Measurements from ENCODE around the gene PIGL.
"Not testable (repeated sequence)": the region's sequence is repeated elsewhere in the genome, so short reads cannot be mapped to it uniquely, and the experiment has no call there.

Gene PIGL

GRCh38 chr17:16217002-16217635 is at the start of gene PIGL:
Gene PIGL, plus strand, starts transcription at chr17:16217210. Its CDS starts 17 bp downstream, at chr17:16217227.
- DNase-seq (ENCODE audit: low read depth in 2 of 2): peak; percentile 82

DNA sequence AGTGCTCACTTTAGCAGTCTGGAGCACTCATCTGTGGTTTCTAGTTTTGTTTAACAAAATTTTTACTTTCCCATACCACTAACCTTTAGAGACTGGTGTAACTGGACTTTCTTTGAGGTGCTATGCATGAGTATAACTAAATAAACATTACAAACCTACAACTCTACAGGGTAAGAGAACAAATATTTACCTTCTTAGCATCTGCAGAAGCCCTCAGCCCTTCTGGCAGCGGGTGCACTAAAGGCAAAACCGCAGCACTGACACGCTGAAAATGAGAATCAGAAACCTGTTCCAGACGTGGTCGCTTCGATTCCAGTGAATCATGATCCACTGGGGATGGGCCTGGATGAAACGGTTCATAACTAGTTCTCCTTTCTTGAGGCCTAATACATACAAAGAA is 45.4 kb upstream of the PIGL start:
- DNase-seq (ENCODE audit: low read depth in 2 of 2): no peak

DNA sequence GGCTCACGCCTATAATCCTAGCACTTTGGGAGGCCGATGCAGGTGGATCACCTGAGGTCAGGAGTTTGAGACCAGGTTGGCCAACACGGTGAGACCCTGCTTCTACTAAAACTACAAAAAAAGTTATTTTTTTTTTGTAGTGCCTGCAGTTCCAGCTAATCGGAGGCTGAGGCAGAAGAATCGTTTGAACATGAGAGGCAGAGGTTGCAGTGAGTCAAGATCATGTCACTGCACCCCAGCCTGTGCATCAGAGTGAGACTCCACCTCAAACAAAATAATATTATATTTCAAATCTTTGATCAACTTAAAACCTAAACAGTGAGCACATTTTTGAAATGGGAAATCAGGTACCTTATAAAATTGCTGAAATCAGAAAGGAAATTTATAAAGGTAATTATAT is 38.2 kb upstream of the PIGL start:
- DNase-seq (ENCODE audit: low read depth in 2 of 2): no peak

GRCh38 chr17:16181581-16181980 is 35.4 kb upstream of the PIGL start:
- DNase-seq (ENCODE audit: low read depth in 2 of 2): no peak

- DNase-seq (ENCODE audit: low read depth in 2 of 2): no peak
Observed at GRCh38 chr17:16187642-16188041, 29.4 kb upstream of the PIGL start.

DNA sequence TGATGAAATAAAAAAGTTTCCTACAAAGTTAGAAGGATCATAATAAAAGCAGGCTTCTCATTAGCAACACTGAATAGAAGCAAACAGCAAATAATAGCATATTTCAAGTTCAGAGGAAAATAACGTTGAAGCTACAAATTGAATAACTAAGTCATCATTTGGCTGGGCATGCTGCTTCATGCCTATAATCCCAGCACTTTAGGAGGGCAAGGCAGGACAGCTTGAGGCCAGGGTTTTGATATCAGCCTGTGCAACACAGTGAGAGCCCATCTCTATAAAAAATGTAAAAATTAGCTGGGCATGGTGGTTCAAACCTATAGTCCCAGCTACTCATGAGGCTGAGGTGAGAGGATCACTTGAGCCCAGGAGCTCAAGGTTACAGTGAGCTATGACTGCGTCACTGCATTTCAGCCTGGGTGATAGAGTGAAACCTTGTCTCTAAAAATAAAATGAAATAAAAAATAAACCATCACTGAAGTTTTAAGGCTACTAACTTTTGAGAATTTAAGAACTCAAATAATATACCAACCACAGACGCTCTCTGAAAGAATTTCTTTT is 27.1 kb upstream of the PIGL start:
- DNase-seq (ENCODE audit: low read depth in 2 of 2): no peak

DNA sequence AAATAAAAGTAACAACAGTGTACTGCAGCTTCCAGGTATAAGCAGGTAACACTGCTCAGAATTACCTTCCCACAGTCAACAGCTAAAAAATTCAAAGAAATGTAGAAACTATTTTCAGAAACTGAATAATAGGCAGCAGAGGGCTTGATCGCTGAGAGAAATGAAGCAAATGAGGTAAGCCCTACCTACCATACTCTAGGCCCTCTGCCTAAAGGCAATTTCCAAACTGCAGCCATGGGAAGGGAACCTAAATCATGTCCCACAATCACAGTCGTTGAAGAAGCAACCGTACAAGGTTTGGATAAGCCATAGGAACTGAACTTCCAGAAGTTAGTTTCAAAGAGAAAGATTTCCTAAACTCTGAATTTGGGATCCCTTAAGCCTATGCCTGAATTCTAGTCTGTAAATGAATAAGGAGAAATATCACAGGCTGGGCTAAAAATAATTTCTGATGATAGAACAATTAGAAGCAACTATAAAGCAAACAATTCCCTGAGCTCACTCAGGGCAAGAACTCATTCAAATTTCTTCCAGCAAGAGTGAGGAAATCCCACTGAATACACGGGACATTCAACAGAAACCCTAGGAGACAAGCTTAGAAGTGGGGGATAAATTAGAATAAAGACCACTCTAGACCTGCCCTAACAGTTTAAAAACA is 26.2 kb upstream of the PIGL start:
- DNase-seq (ENCODE audit: low read depth in 2 of 2): no peak

DNA sequence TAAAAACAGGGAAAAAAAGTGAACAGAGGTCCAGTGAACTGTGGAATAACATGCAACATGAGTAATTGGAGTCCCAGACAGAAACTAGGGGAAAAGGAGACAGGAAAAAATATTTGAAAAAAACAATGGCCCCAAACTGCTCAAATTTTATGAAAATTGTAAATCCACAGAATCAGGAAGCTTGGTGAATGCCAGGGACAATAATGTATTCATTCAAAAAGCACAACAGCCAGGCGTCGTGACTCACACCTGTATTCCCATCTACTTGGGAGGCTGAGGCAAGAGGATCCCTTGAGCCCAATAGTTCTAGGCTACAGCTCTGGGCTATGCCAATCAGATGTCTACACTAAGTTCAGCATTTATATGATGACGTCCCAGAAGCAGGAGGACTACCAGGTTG is 25.4 kb upstream of the PIGL start:
- DNase-seq (ENCODE audit: low read depth in 2 of 2): no peak

GRCh38 chr17:16194307-16194835 is 22.6 kb upstream of the PIGL start:
- DNase-seq (ENCODE audit: low read depth in 2 of 2): not testable (repeated sequence)

GRCh38 chr17:16197276-16197675 is 19.7 kb upstream of the PIGL start:
- no peak for DNase-seq (ENCODE audit: low read depth in 2 of 2)

DNA sequence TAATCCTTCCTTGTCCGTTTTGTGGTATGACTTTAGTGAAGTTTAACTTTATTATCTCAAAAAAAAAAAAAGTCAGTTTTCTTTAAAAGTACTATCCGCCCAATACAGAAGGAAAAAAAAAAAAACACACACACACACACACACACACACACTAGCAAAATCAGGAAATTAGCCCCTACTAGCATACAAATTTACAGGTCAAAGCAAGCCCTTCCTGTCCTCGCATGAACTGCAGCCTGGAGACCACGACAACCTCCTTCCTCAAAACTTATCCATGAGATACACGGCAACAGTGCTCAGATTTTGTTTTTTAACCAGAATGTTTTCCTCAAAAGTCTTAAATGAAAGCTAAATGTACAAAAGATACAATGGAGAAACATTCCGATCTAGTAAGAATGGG is 17.9 kb upstream of the PIGL start:
- no peak for DNase-seq (ENCODE audit: low read depth in 2 of 2)

GRCh38 chr17:16201693-16202131 is 15.3 kb upstream of the PIGL start:
- DNase-seq (ENCODE audit: low read depth in 2 of 2): not testable (repeated sequence)

DNA sequence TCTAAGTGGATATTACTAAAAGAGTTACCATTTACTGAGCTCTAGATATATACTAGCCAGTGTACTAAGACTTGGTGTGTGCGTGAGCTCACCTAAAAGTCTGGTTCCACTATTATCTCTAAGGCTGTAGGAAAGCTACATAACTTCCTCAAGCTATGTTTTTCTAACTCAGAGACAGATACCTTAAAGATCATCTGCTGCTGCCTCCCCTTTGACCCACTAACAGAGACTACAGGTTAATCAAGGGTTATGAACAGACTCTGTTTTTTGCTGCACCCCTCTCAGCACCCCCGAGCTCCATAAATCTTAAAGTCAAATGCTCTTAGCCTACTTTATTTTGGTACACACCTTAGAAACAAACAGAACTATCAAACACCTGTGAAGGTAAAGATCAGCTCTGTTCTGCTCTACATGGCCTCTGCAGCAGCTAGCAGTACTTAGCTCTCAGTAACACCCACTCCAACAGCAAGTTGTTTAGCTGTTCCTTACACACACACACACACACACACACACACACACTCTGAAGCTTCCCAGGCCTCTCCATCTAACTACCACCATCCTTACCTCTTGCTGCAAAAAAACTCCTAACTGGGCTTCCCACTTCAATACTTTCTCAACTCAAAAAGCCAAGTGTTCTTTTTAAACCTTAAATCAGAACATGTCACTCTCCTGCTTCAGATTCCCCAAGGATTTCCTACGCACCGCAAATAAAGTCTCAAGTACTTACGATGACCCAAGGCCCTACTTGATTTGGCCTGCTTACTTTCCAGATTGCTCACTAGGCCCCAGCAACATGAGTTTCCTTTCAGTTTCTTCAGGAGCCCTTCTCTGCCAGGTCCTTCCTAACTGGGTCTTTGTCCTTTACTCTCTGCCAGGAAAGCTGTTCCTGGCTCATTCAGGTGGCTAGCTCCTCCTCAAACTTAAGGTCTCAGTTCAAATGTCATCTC is 14.2 kb upstream of the PIGL start:
- not testable (repeated sequence) for DNase-seq (ENCODE audit: low read depth in 2 of 2)

GRCh38 chr17:16204763-16205162 is 12.2 kb upstream of the PIGL start:
- DNase-seq (ENCODE audit: low read depth in 2 of 2): not testable (repeated sequence)

- DNase-seq (ENCODE audit: low read depth in 2 of 2): no peak
Observed at GRCh38 chr17:16211590-16211989, 5.4 kb upstream of the PIGL start.

DNA sequence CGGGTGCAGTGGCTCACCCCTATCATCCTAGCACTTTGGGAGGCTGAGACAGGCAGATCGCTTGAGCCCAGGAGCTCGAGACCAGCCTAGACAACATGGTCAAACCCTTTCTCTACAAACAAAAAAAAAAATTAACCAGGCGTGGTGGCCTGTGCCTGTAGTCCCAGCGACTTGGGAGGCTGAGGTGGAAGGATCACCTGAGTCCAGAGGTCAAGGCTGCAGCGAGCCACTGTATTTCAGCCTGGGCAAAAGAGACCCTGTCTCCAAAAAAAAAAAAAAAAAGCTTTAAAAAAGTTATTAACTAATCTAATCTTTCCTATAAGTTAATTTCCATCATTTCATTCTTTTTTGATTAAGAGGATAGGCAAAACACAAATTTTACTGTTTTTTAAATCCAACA is 4.2 kb upstream of the PIGL start:
- DNase-seq (ENCODE audit: low read depth in 2 of 2): no peak

- no peak for DNase-seq (ENCODE audit: low read depth in 2 of 2)
Observed at GRCh38 chr17:16214190-16215001, 2.6 kb upstream of the PIGL start.

- DNase-seq (ENCODE audit: low read depth in 2 of 2): peak in 1 of 2 donors; percentile 11
Observed at GRCh38 chr17:16215002-16215272, 2.1 kb upstream of the PIGL start.

DNA sequence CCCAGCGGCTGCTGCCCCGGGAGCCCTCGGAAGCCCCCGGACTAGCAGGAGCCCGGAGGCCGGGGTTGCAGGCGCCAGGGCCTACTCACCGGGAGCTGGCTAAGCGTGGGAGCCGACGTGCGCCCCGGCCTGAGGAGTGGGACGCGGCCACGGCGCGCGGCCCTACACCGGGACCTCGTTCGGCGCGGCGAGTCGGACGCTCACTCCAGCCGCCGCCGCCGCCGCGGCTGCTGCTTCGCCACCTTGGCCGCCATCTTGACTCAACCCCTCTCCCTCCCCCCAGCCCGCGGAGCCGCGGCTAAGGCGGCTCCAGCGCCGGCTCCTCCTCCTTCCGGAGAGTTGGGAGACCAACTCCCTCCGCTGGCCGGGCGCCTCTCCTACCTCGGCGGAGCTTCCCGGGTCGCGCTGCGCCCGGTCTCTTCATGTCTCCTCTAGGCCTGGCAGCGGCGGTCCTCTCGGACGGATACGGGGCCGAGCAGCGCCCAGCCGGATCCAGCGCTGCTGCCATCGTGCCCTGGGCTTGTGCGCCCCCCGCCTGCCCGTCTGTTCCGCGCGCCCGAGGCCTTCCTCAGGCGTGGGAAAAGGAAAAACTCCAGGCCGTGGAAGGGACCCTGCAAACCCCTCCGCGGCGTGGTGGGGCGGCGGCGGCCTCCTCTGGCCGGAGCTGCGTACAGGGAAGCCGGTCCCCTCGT is 1.6 kb upstream of the PIGL start, which contains the start of gene NCOR1:
Gene NCOR1, minus strand, starts transcription at position 262 of the 692 bp plus-strand sequence. CDS start 20,965 bp downstream, outside the sequence.
- peak; percentile 83 to 88 for DNase-seq (ENCODE audit: low read depth in 2 of 2)

DNA sequence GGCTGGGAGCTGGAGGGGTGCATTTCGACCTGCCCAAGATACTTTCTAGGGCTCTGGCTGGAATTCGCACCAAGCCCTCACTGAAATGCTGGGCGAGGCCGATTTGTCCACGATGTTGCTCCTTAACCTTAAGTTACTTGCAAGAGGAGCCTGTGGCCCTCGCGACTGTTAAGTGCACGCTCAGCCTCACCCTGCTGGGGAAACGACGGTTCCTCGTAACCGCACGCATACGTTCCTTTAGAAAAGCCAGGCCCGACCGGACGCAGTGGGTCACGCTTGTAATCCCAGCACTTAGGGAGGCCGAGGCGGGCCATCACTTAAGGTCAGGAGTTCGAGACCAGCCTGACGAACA is 1.1 kb upstream of the PIGL start:
- DNase-seq (ENCODE audit: low read depth in 2 of 2): peak; percentile 6 to 28

Measured in stimulated activated CD4-positive, alpha-beta T cell treated with anti-CD3 and anti-CD28 coated beads, Interleukin-15, amount 100 ng/mL, for 48 hours (primary cell).